ENCODE results near the gene MRPL19.

GRCh38 chr2:75655861-75656260 lies 9.3 kb downstream of the MRPL19 start:
- TF ChIP-seq POLR2A (IDR thresholded peaks at IDR 0.05; ENCODE audit: low read depth, low read length): no peak
- TF ChIP-seq, protein P1, sequence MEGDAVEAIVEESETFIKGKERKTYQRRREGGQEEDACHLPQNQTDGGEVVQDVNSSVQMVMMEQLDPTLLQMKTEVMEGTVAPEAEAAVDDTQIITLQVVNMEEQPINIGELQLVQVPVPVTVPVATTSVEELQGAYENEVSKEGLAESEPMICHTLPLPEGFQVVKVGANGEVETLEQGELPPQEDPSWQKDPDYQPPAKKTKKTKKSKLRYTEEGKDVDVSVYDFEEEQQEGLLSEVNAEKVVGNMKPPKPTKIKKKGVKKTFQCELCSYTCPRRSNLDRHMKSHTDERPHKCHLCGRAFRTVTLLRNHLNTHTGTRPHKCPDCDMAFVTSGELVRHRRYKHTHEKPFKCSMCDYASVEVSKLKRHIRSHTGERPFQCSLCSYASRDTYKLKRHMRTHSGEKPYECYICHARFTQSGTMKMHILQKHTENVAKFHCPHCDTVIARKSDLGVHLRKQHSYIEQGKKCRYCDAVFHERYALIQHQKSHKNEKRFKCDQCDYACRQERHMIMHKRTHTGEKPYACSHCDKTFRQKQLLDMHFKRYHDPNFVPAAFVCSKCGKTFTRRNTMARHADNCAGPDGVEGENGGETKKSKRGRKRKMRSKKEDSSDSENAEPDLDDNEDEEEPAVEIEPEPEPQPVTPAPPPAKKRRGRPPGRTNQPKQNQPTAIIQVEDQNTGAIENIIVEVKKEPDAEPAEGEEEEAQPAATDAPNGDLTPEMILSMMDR (IDR thresholded peaks at IDR 0.05; ENCODE audit: extremely low read depth in 1 of 2, insufficient read depth in 1 of 2, low read depth in 1 of 2, low read length in 2 of 2): no peak
- TF ChIP-seq GATA2 (IDR thresholded peaks at IDR 0.05; ENCODE audit: insufficient read depth, insufficient read length, low read depth, low read length): no peak
- no peak for TF ChIP-seq POLR2AphosphoS5 (IDR thresholded peaks at IDR 0.05; ENCODE audit: insufficient read depth, low read depth, low read length)
- TF ChIP-seq MYC (IDR thresholded peaks at IDR 0.05; ENCODE audit: low read depth, low read length): no peak
- no peak for TF ChIP-seq EZH2 (IDR thresholded peaks at IDR 0.05; ENCODE audit: borderline replicate concordance, low read depth, low read length, severe bottlenecking)
- no peak for TF ChIP-seq MAX (IDR thresholded peaks at IDR 0.05; ENCODE audit: insufficient read depth, insufficient read length)
- TF ChIP-seq FOS (IDR thresholded peaks at IDR 0.05; ENCODE audit: borderline replicate concordance, insufficient read depth, low read length): no peak
- no peak for TF ChIP-seq JUN (IDR thresholded peaks at IDR 0.05; ENCODE audit: borderline replicate concordance, insufficient read depth, insufficient read length, low read depth)

All from endothelial cell of umbilical vein (primary cell).